Measurements from ENCODE around the gene TRIM33.

- no peak for TF ChIP-seq CTCF (IDR thresholded peaks at IDR 0.05)
- TF ChIP-seq EP300 (IDR thresholded peaks at IDR 0.05) = no peak
Observed at GRCh38 chr1:114551400-114551799, 40.4 kb upstream of the TRIM33 start.

Data from tibial nerve (tissue), 4 donors.